Astrocyte (in vitro differentiated cells and primary cell): ENCODE measurements around the gene PTPN12. TPM values are rescaled to one million over a fixed set of nuclear protein-coding genes. Genes with fewer than 3 reads are reported as not detected.
"Not testable (repeated sequence)": the region's sequence is repeated elsewhere in the genome, so short reads cannot be mapped to it uniquely, and the experiment has no call there.

Experiments used
- DNase-seq: peaks from one replicate; pipeline ENCODE4 v3.0.0-alpha.2; 2010; ENCODE audit warnings: low read depth
- FAIRE-seq: peaks from 2 replicates; lab custom pipeline; 2011; peaks lifted over from hg19 to GRCh38; lab: Jason Lieb, UNC
- H2AFZ ChIP-seq: 2 replicates; pipeline ENCODE4 v1.6.0; 2012; ENCODE audit warnings: low read depth, low read length, inconsistent platforms
- H3K27ac ChIP-seq: 2 replicates; pipeline ENCODE4 v1.5.1; 2011; ENCODE audit warnings: low read depth, low read length, inconsistent platforms
- H3K27me3 ChIP-seq: 2 replicates; pipeline ENCODE4 v1.6.0; 2011; ENCODE audit warnings: low read length, inconsistent platforms; ENCODE audit not compliant: insufficient read depth
- H3K36me3 ChIP-seq: 2 replicates; pipeline ENCODE4 v1.5.1; 2011; ENCODE audit warnings: low read length, inconsistent platforms; ENCODE audit not compliant: insufficient read depth
- H3K4me1 ChIP-seq: 2 replicates; pipeline ENCODE4 v1.5.1; 2011; ENCODE audit warnings: low read length, inconsistent platforms; ENCODE audit not compliant: insufficient read depth
- H3K4me2 ChIP-seq: 2 replicates; pipeline ENCODE4 v1.6.0; 2012; ENCODE audit warnings: low read length, inconsistent platforms
- H3K4me3 ChIP-seq: 2 replicates; pipeline ENCODE4 v1.5.1; 2011; ENCODE audit warnings: low read depth, mild to moderate bottlenecking, low read length, inconsistent platforms; ENCODE audit not compliant: insufficient read depth
- H3K79me2 ChIP-seq: 2 replicates; pipeline ENCODE4 v1.6.0; 2012; ENCODE audit warnings: mild to moderate bottlenecking, low read length, inconsistent platforms; ENCODE audit not compliant: insufficient read depth
- H3K9ac ChIP-seq: 2 replicates; pipeline ENCODE4 v1.6.0; 2012; ENCODE audit warnings: mild to moderate bottlenecking, low read length, inconsistent platforms
- H3K9me3 ChIP-seq: 2 replicates; pipeline ENCODE4 v1.5.1; 2012; ENCODE audit warnings: low read depth, mild to moderate bottlenecking, low read length, inconsistent platforms; ENCODE audit not compliant: insufficient read depth
- H4K20me1 ChIP-seq: 2 replicates; pipeline ENCODE4 v1.6.0; 2012; ENCODE audit warnings: low read length, inconsistent platforms; ENCODE audit not compliant: insufficient read depth
- H3K27ac Mint-ChIP-seq: one replicate; pipeline ENCODE4 v1.8.0; 2021; ENCODE audit warnings: mild to moderate bottlenecking, mixed read lengths; ENCODE audit not compliant: unreplicated experiment
- H3K27me3 Mint-ChIP-seq: one replicate; pipeline ENCODE4 v1.8.0; 2021; ENCODE audit warnings: low read depth, mixed read lengths; ENCODE audit not compliant: unreplicated experiment
- H3K36me3 Mint-ChIP-seq: one replicate; pipeline ENCODE4 v1.8.0; 2021; ENCODE audit warnings: low read depth, mixed read lengths; ENCODE audit not compliant: unreplicated experiment
- H3K4me1 Mint-ChIP-seq: one replicate; pipeline ENCODE4 v1.8.0; 2021; ENCODE audit warnings: low read depth, mixed read lengths; ENCODE audit not compliant: unreplicated experiment
- H3K4me3 Mint-ChIP-seq: one replicate; pipeline ENCODE4 v1.8.0; 2021; ENCODE audit warnings: mild to moderate bottlenecking, moderate library complexity, mixed read lengths; ENCODE audit not compliant: unreplicated experiment
- H3K9me3 Mint-ChIP-seq: one replicate; pipeline ENCODE4 v1.8.0; 2021; ENCODE audit warnings: mild to moderate bottlenecking, mixed read lengths; ENCODE audit not compliant: unreplicated experiment
- EZH2 ChIP-seq: IDR thresholded peaks from 2 replicates; pipeline ENCODE4 v1.6.1; 2012; ENCODE audit warnings: mild to moderate bottlenecking, low read length, inconsistent platforms; ENCODE audit not compliant: insufficient read depth
- total RNA-seq: library from RNA; stranded (reverse); gene quantifications from 2 replicates; pipeline ENCODE4 v1.2.1, GENCODE V29; 2021
- TF ChIP-seq, protein P1 (sequence below): IDR thresholded peaks from 2 replicates; pipeline ENCODE4 v1.5.1; 2011; ENCODE audit warnings: low read depth, mild to moderate bottlenecking, inconsistent platforms, low read length, moderate library complexity; ENCODE audit not compliant: insufficient read depth

PTPN12 gene
- total RNA-seq, 1 donor from 2014 or later, result 111 TPM

DNA sequence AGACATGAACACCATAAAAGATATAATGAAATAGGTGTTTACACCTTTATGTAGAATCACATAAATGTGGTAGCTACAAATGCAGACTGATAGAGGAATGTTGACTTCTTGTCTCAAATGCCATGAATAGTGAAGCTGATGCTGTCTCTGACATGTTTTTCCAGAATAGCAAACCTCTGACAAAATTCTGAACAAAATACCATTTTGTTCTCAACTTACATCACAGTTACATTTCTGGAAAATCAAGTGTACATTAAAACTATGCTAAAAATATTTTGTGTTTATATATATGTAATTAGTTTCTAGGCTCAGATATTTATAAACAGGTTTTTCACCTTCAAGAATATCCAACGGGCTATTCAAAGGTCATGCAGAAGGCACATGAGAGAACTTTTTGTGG, 16.8 kb upstream of the PTPN12 start:
- Histone ChIP-seq H3K4me1 (no peaks in the 10 kb centered on the region), H3K4me2 (no peak overlapping the region), H3K27me3 (no peaks in the 10 kb centered on the region), H3K36me3 (no peaks in the 10 kb centered on the region), H3K9ac (no peak overlapping the region), H3K9me3 (no peaks in the 10 kb centered on the region), H2AFZ (no peak overlapping the region), H4K20me1 (no peaks in the 10 kb centered on the region), H3K4me3 (no peak overlapping the region), H3K79me2 (no peaks in the 10 kb centered on the region), H3K27ac (no peak overlapping the region)
- no peaks in the 10 kb centered on the region for H3K9me3 Mint-ChIP-seq
- H3K27me3 Mint-ChIP-seq, result no peaks in the 10 kb centered on the region
- FAIRE-seq (no peak), DNase-seq (no peak)
- H3K36me3 Mint-ChIP-seq, result no peaks in the 10 kb centered on the region
- TF ChIP-seq, protein P1, sequence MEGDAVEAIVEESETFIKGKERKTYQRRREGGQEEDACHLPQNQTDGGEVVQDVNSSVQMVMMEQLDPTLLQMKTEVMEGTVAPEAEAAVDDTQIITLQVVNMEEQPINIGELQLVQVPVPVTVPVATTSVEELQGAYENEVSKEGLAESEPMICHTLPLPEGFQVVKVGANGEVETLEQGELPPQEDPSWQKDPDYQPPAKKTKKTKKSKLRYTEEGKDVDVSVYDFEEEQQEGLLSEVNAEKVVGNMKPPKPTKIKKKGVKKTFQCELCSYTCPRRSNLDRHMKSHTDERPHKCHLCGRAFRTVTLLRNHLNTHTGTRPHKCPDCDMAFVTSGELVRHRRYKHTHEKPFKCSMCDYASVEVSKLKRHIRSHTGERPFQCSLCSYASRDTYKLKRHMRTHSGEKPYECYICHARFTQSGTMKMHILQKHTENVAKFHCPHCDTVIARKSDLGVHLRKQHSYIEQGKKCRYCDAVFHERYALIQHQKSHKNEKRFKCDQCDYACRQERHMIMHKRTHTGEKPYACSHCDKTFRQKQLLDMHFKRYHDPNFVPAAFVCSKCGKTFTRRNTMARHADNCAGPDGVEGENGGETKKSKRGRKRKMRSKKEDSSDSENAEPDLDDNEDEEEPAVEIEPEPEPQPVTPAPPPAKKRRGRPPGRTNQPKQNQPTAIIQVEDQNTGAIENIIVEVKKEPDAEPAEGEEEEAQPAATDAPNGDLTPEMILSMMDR, result no peak
- no peak for TF ChIP-seq EZH2
- H3K27ac Mint-ChIP-seq, result no peak overlapping the region
- no peak overlapping the region for H3K4me3 Mint-ChIP-seq
- H3K4me1 Mint-ChIP-seq, result no peaks in the 10 kb centered on the region

DNA sequence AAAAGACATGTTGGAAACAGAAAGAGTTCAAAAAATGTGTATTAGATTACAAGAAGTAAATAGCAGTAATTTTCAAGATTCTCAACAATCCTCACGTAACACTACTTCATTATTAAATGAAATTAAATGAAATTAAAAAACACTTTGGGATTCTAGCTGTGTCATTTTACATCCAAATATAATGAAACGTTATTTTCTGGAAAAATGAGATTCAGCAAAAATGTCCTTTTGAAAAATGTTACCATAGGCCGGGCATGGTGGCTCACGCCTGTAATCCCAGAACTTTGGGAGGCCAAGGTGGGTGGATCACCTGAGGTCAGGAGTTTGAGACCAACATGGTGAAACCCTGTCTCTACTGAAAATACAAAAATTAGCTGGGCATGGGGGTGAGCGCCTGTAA, 15.6 kb upstream of the PTPN12 start:
- H3K27ac Mint-ChIP-seq, H3K27me3 ChIP-seq, H3K4me3 ChIP-seq, H3K4me2 ChIP-seq, H4K20me1 ChIP-seq, DNase-seq, H3K79me2 ChIP-seq, H3K27me3 Mint-ChIP-seq, H3K27ac ChIP-seq, H3K4me1 ChIP-seq, FAIRE-seq, H3K4me3 Mint-ChIP-seq, H3K4me1 Mint-ChIP-seq, H3K9ac ChIP-seq, H3K9me3 ChIP-seq, H2AFZ ChIP-seq, H3K36me3 ChIP-seq, H3K36me3 Mint-ChIP-seq, H3K9me3 Mint-ChIP-seq: not testable (repeated sequence)

DNA sequence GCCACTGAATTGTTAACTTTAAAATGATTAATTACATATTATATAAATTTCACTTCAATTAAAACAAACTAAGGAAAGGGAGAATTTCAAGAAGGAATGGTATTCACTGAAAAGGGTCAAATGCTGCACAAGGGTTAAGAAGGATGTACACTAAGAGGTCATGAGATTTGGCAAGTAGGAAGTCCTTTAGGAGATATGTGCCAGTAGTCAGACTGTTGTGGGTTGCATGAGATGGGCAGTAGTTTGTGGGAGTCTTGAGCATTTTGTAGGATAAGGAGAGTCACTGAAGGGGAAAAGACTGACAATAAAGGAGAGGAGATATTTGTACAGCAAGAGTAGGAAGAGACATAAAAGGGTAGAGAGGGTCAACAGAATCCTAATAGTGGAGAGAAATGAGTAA, 12.4 kb upstream of the PTPN12 start:
- no peak for TF ChIP-seq EZH2
- TF ChIP-seq, protein P1, result no peak

More for the DNA sequence above, 12.4 kb upstream of the PTPN12 start:
- no peaks in the 10 kb centered on the region for H3K79me2 ChIP-seq
- H3K9me3 ChIP-seq, result no peaks in the 10 kb centered on the region
- Mint-ChIP-seq H3K36me3 (no peaks in the 10 kb centered on the region), H3K27me3 (no peaks in the 10 kb centered on the region), H3K4me1 (no peaks in the 10 kb centered on the region), H3K4me3 (no peak overlapping the region), H3K9me3 (no peaks in the 10 kb centered on the region), H3K27ac (no peak overlapping the region)
- H3K27me3 ChIP-seq, result no peaks in the 10 kb centered on the region
- no peaks in the 10 kb centered on the region for H3K4me1 ChIP-seq
- no peak overlapping the region for H3K4me2 ChIP-seq
- no peak overlapping the region for H3K9ac ChIP-seq
- no peaks in the 10 kb centered on the region for H4K20me1 ChIP-seq
- FAIRE-seq (no peak), DNase-seq (no peak)
- H3K36me3 ChIP-seq, result no peaks in the 10 kb centered on the region
- no peak overlapping the region for H3K4me3 ChIP-seq
- H3K27ac ChIP-seq, result no peak overlapping the region
- no peak overlapping the region for H2AFZ ChIP-seq
